Epithelial cell of esophagus (primary cell): ENCODE data around the gene UFD1.

Experiments used
- DNase-seq: peaks from one replicate; pipeline ENCODE4 v3.0.0; 2010; ENCODE audit warnings: low read depth
- H3K4me3 ChIP-seq: 2 replicates; pipeline ENCODE4 v1.5.1; 2011; ENCODE audit warnings: mild to moderate bottlenecking, low read length, control low read depth
- CTCF ChIP-seq: IDR thresholded peaks from 2 replicates; pipeline ENCODE4 v1.5.1; 2011; ENCODE audit warnings: low read depth, mild to moderate bottlenecking, low read length, control low read depth, inconsistent platforms; ENCODE audit not compliant: insufficient read depth; ENCODE audit errors: missing control alignments

Gene UFD1

DNA sequence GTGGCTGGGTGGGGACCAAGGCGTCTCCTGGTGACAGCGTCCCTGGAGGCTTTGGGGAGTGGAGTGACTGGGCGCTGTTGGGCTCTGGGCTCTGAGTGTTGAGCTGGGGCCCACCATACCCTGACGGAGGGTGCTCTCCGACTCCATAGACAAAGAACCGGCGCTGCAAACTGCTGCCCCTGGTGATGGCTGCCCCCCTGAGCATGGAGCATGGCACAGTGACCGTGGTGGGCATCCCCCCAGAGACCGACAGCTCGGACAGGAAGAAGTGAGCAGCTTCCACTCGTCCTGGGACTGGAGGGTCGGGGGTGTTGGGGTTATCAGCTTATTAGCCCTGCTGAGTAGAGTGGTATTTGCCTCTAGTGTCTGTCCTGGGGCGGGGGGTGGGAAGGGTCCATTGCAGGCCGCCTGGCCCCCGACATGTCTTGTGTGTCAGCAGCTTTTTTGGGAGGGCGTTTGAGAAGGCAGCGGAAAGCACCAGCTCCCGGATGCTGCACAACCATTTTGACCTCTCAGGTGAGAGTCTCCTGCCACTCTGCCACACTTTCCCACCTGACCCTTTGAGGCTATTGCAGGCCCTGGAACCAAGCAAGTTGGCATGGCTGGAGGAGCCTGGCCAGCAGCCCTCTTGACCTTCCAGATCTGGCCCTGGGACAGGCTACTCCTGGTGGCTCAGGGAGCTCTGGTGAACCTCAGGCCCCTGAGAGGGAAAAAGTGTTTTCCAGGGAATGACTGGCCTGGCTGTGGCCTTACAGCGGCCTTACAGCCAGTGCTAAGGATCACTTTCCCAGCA, 37.6 kb upstream of the UFD1 start:
- TF ChIP-seq CTCF: no peak
- DNase-seq: no peak
- H3K4me3 ChIP-seq: no peak overlapping the region

DNA sequence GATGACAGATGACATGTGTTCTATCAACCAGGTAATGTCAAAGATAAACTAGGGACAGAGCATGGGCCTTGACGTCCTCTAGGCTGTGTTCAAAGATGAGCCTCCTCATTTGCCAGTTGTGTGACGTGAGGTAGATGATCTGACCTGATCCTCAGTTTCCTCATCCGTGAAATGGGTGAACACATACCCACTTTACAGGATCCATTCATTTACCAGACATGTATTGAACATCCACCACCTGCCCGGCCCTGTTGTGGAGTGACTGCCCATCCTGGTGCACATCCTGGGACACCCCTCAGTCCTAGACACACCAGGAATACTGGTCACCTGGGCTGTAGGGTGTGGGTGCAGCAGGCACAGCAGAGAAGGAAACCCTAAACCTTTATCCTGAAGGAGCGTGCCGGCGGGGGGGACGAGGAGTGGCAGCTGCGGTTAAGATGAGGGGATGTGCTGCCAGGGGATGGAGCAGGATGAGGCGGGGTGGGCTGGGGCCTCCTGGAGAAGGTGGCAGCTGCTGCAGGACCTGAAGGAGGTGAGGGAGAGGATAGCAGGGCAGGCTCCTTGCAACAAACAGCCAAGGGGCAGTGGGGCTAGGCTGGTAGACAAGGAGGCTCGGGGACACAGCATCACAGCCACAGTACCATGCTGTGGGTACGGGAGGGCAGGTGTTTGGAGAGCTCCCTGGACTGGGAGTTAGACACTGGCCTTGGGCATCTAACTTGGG, 36.8 kb upstream of the UFD1 start:
- H3K4me3 ChIP-seq: no peak overlapping the region
- DNase-seq: no peak
- no peak for TF ChIP-seq CTCF

GRCh38 chr22:19514831-19515565, 36.0 kb upstream of the UFD1 start:
- H3K4me3 ChIP-seq: no peak overlapping the region
- no peak for TF ChIP-seq CTCF
- peak; percentile 71 for DNase-seq

- no peak for TF ChIP-seq CTCF
- no peak for DNase-seq
- H3K4me3 ChIP-seq: no peak overlapping the region
These were observed 34.8 kb upstream of the UFD1 start for GRCh38 chr22:19513823-19514222.

DNA sequence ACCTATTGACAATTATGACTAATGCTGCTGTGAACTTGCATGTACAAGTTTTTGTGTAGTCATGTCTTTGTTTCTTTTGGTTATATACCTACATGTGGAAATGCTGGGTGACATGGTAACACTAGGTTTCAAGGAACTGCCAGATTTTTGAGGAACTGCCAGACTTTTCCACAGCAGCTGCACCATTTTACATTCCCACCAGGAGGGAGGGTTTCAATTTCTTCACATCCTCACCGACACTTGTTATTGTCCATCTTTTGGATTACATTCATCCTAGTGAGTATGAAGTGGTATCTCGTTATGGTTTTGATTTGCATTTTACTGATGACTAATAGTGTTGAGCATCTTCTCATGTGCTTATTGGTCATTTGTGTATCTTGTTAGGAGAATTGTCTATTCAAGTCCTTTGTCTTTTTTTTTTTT, 31.9 kb upstream of the UFD1 start:
- peak; percentile 94 for DNase-seq
- TF ChIP-seq CTCF: no peak
- H3K4me3 ChIP-seq: no peak overlapping the region

GRCh38 chr22:19509923-19510322, 30.9 kb upstream of the UFD1 start:
- no peak for TF ChIP-seq CTCF

More at GRCh38 chr22:19509923-19510322, 30.9 kb upstream of the UFD1 start:
- no peak overlapping the region for H3K4me3 ChIP-seq
- DNase-seq: no peak
